ENCODE measurements around the gene KLHL26. TPM values are rescaled to one million over a fixed set of nuclear protein-coding genes. Genes with fewer than 3 reads are reported as not detected.

The KLHL26 gene
- total RNA-seq, 1 experiment from 2014 or later: 10.7 TPM

- no peak overlapping the region for H4K8ac ChIP-seq (replicated peaks; ENCODE audit: insufficient read length, low read depth, low read length)
- H3K4ac ChIP-seq (ENCODE audit: low read depth, low read length): no peak overlapping the region
- Mint-ChIP-seq H3K9me3 (no peaks in the 10 kb centered on the region), H3K36me3 (ENCODE audit: insufficient read depth in 1 of 3, low read depth in 3 of 3) (no peaks in the 10 kb centered on the region; a peak in 2 of 7 replicates), H3K4me1 (peaks cover 6 to 9% of the 10 kb centered on the region in 2 experiments), H3K4me3 (no peak overlapping the region), H3K27ac (peak overlapping the region in 2 of 3 experiments; percentile 22 to 73; a peak in 4 of 7 replicates), H3K27me3 (ENCODE audit: low read depth) (no peaks in the 10 kb centered on the region; the same call in 1 of the 2 replicates)
- no peak overlapping the region for H3T11ph ChIP-seq (ENCODE audit: low read length)
- H3K79me1 ChIP-seq (ENCODE audit: insufficient read depth, low read depth, low read length, poor library complexity, severe bottlenecking): no peaks in the 10 kb centered on the region
- no peak overlapping the region for H2AK5ac ChIP-seq (ENCODE audit: insufficient read length, low read length)
- no peak overlapping the region for H2BK15ac ChIP-seq (ENCODE audit: low read depth, low read length)
- H3K27me3 ChIP-seq (ENCODE audit: insufficient read depth, low read length): no peaks in the 10 kb centered on the region
- no peak overlapping the region for H2BK20ac ChIP-seq (ENCODE audit: low read depth, low read length, poor library complexity, severe bottlenecking)
- H3K18ac ChIP-seq (ENCODE audit: insufficient read length, low read depth, low read length): no peak overlapping the region
- H4K5ac ChIP-seq (ENCODE audit: insufficient read length, low read depth, low read length): no peak overlapping the region
- H3K23me2 ChIP-seq (ENCODE audit: insufficient read length, low read depth, low read length, poor library complexity, severe bottlenecking): peaks cover 8% of the 10 kb centered on the region
- H4K20me1 ChIP-seq (ENCODE audit: control insufficient read depth, insufficient read depth, insufficient read length): peaks cover 2% of the 10 kb centered on the region
- H4K91ac ChIP-seq (ENCODE audit: insufficient read length, low read depth, low read length): no peak overlapping the region
- no peak overlapping the region for H2BK5ac ChIP-seq (ENCODE audit: insufficient read length, low read length)
- WGBS (ENCODE audit: extremely low coverage, insufficient read length, low lambda C conversion rate): no CpG with 5 or more reads among the region's 16 CpGs
- H2BK120ac ChIP-seq (ENCODE audit: low read depth, low read length, poor library complexity, severe bottlenecking): no peak overlapping the region
- H2BK12ac ChIP-seq (ENCODE audit: insufficient read length, low read depth, low read length): no peak overlapping the region
- no peak overlapping the region for H3K23ac ChIP-seq (ENCODE audit: insufficient read length, low read depth, low read length)
- no peak overlapping the region for H3K4me2 ChIP-seq (ENCODE audit: insufficient read depth, insufficient read length, low read length)
- no peak overlapping the region for H3K27ac ChIP-seq (ENCODE audit: insufficient read length, low read depth, low read length)
- H3K79me2 ChIP-seq (ENCODE audit: insufficient read depth, low read length): no peaks in the 10 kb centered on the region; the same call in 1 of the 2 replicates
- no peak overlapping the region for H3K9ac ChIP-seq (ENCODE audit: extremely low read depth, insufficient read length, low read length)
- H3K14ac ChIP-seq (ENCODE audit: insufficient read depth, low read length): no peak overlapping the region
- no peak overlapping the region for H2AFZ ChIP-seq (ENCODE audit: low read length)
- no peak for DNase-seq
- no peaks in the 10 kb centered on the region for H3K4me1 ChIP-seq (ENCODE audit: insufficient read depth, low read length)
- H3K56ac ChIP-seq (ENCODE audit: insufficient read length, low read depth, low read length): no peak overlapping the region
- TF ChIP-seq CTCF (conservative IDR thresholded peaks at IDR 0.05): no peak
- no peaks in the 10 kb centered on the region for H3K9me3 ChIP-seq (ENCODE audit: control insufficient read depth, low read depth, low read length)
Observed at GRCh38 chr19:18687740-18688465, 51.1 kb downstream of the KLHL26 start.

All from H9 (cell line).